Measurements from ENCODE around the gene CBX6.
"Not testable (repeated sequence)": the region's sequence is repeated elsewhere in the genome, so short reads cannot be mapped to it uniquely, and the experiment has no call there.

DNA sequence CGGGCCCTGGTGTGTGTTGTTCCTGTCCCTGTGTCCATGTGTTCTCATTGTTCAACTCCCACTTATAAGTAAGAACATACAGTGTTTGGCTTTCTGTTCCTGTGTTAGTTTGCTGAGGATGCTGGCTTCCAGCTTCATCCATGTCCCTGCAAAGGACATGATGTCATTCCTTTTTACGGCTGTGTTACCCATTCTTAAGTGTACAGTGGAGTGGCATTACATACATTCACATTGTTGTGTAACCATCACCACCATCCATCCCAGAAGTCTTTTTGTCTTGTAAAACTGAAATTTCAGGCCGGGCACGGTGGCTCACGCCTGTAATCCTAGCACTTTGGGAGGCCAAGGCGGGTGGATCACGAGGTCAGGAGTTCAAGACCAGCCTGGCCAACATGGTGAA, 17.5 kb downstream of the CBX6 start:
- TF ChIP-seq, protein P1, sequence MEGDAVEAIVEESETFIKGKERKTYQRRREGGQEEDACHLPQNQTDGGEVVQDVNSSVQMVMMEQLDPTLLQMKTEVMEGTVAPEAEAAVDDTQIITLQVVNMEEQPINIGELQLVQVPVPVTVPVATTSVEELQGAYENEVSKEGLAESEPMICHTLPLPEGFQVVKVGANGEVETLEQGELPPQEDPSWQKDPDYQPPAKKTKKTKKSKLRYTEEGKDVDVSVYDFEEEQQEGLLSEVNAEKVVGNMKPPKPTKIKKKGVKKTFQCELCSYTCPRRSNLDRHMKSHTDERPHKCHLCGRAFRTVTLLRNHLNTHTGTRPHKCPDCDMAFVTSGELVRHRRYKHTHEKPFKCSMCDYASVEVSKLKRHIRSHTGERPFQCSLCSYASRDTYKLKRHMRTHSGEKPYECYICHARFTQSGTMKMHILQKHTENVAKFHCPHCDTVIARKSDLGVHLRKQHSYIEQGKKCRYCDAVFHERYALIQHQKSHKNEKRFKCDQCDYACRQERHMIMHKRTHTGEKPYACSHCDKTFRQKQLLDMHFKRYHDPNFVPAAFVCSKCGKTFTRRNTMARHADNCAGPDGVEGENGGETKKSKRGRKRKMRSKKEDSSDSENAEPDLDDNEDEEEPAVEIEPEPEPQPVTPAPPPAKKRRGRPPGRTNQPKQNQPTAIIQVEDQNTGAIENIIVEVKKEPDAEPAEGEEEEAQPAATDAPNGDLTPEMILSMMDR (IDR thresholded peaks at IDR 0.05), result not testable (repeated sequence)
- not testable (repeated sequence) for TF ChIP-seq POLR2A (IDR thresholded peaks at IDR 0.05)
